OCI-LY1 (cell line): ENCODE measurements around the gene CRB3.

Experiments
- EZH2 ChIP-seq: fragments of 200-600 bp; sonication (generic), shearing (Covaris generic); IDR thresholded peaks from 2 replicates; pipeline ENCODE4 v1.8.0; 2017; ENCODE audit warnings: borderline replicate concordance, mixed run types, mild to moderate bottlenecking, antibody characterized with exemption, low read length, moderate library complexity, mixed read lengths
- TF ChIP-seq, protein P1 (sequence below): fragments of 200-600 bp; sonication (generic), shearing (Covaris generic); IDR thresholded peaks from 2 replicates; pipeline ENCODE4 v1.5.1; 2017; ENCODE audit warnings: mild to moderate bottlenecking, antibody characterized with exemption, low read length, moderate library complexity, mixed read lengths

DNA sequence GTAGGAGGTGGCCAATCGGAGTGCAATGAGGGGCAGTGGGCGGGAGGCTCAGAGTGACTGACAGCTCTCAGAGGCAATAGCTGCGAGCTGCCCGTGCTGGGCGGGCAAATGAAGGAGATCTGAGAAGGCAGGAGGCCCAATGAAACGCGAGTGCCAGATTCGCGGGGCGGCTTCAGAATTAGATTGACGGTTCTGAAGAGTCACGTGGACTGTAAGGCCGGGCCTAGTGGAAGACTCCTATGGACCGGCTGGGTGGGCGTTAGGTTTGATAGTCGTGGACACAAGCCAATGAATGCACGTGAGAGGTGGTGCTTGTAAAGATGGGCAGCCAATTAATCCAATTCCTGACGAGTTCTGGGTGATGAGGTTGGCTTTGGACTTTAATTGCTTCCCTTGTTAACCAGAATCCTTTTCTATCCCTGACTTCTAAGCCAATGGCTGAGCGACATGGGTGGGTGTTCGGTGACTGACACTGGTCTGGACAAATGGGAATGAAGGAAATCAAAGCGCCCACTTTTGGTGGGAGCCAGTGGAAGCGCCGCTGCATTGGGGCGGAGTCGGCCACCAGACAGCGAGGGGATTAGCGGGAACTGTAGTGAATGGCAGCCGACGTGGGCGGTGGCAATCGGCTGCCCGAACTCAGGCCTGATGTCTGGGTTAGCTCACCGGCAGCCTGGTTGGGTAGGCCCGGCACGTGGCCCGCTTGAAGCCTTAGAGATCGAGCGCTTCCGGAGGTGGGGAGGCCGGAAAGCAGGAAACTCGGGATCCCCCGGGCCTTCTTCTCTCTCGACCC, 38.9 kb upstream of the CRB3 start:
- TF ChIP-seq, protein P1, sequence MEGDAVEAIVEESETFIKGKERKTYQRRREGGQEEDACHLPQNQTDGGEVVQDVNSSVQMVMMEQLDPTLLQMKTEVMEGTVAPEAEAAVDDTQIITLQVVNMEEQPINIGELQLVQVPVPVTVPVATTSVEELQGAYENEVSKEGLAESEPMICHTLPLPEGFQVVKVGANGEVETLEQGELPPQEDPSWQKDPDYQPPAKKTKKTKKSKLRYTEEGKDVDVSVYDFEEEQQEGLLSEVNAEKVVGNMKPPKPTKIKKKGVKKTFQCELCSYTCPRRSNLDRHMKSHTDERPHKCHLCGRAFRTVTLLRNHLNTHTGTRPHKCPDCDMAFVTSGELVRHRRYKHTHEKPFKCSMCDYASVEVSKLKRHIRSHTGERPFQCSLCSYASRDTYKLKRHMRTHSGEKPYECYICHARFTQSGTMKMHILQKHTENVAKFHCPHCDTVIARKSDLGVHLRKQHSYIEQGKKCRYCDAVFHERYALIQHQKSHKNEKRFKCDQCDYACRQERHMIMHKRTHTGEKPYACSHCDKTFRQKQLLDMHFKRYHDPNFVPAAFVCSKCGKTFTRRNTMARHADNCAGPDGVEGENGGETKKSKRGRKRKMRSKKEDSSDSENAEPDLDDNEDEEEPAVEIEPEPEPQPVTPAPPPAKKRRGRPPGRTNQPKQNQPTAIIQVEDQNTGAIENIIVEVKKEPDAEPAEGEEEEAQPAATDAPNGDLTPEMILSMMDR: no peak
- no peak for TF ChIP-seq EZH2
